Lower lobe of right lung (tissue), 2 donors: ENCODE measurements around the gene CBFA2T3. TPM values are rescaled to one million over a fixed set of nuclear protein-coding genes. Genes with fewer than 3 reads are reported as not detected.
A peak's percentile ranks its signal among the peaks of the same experiment; 100 is the strongest.

Experiments used
- ATAC-seq, 2 donors: fragments of 200-7000 bp; cut with Tn5 transposase; one replicate each; pipeline ENCODE4 v1.9.1; 2020 to 2022; ENCODE audit warnings: mild to moderate bottlenecking in 2 of 2, moderate library complexity in 2 of 2
- DNase-seq: peaks from one replicate; pipeline ENCODE4 v3.0.0-alpha.2; 2020
- H3K27ac ChIP-seq: fragments of 200-600 bp; one replicate; pipeline ENCODE4 v1.8.0; 2022
- H3K27me3 ChIP-seq: fragments of 200-600 bp; one replicate; pipeline ENCODE4 v1.8.0; 2022; ENCODE audit warnings: low read depth
- H3K36me3 ChIP-seq: fragments of 200-600 bp; one replicate; pipeline ENCODE4 v1.8.0; 2022; ENCODE audit warnings: mild to moderate bottlenecking
- H3K4me1 ChIP-seq: fragments of 200-600 bp; one replicate; pipeline ENCODE4 v1.8.0; 2022
- H3K4me3 ChIP-seq: fragments of 200-600 bp; one replicate; pipeline ENCODE4 v1.8.0; 2022; ENCODE audit warnings: mild to moderate bottlenecking
- H3K9me3 ChIP-seq: fragments of 200-600 bp; one replicate; pipeline ENCODE4 v1.8.0; 2022
- CTCF ChIP-seq: fragments of 200-600 bp; IDR thresholded peaks from one replicate; pipeline ENCODE4 v1.8.0; 2022; ENCODE audit warnings: antibody characterized with exemption, mild to moderate bottlenecking
- intact Hi-C: fragments of 100-400 bp; cut with DNase I; formaldehyde crosslinking; loops from one replicate; pipeline ENCODE4 v1.11.0; 2022
- total RNA-seq: library from RNA; stranded (reverse); fragmentation: NEBNext Ultra II Directional; extraction: Animal tissue kit (Norgen Biotek cat#: 25700); gene quantifications from one replicate; pipeline ENCODE4 v1.2.1, GENCODE V29; 2021
- donor health status: DM: no; HTN: yes; CAD: no; lungs with severe emphysema.

Gene CBFA2T3
- total RNA-seq, 1 donor from 2014 or later, result 14.3 TPM

GRCh38 chr16:88888461-88889387, 88.3 kb downstream of the CBFA2T3 start:
- Histone ChIP-seq H3K27ac (peak overlapping the region; percentile 68), H3K4me3 (no peak overlapping the region), H3K27me3 (no peaks in the 10 kb centered on the region), H3K36me3 (peaks cover 42% of the 10 kb centered on the region), H3K4me1 (peaks cover 8% of the 10 kb centered on the region), H3K9me3 (no peaks in the 10 kb centered on the region)
- intact Hi-C loops, result no loop called here
- no peak for TF ChIP-seq CTCF
- DNase-seq (no peak), ATAC-seq (no peak)

GRCh38 chr16:88888057-88888456, 89.0 kb downstream of the CBFA2T3 start:
- no peak for ATAC-seq
- peak overlapping the region; percentile 68 for H3K27ac ChIP-seq
- no peak overlapping the region for H3K4me3 ChIP-seq
- H3K27me3 ChIP-seq, result no peaks in the 10 kb centered on the region
- no peak for DNase-seq
- H3K4me1 ChIP-seq, result peaks cover 8% of the 10 kb centered on the region
- TF ChIP-seq CTCF, result no peak
- intact Hi-C loops, result no loop called here
- H3K9me3 ChIP-seq, result no peaks in the 10 kb centered on the region
- H3K36me3 ChIP-seq, result peaks cover 45% of the 10 kb centered on the region

- ATAC-seq (peak; percentile 50 to 73), DNase-seq (peak; percentile 69)
- Histone ChIP-seq H3K27ac (peak overlapping the region; percentile 34), H3K4me3 (no peak overlapping the region), H3K4me1 (peaks cover 8% of the 10 kb centered on the region), H3K27me3 (no peaks in the 10 kb centered on the region), H3K9me3 (no peaks in the 10 kb centered on the region), H3K36me3 (peaks cover 37% of the 10 kb centered on the region)
- intact Hi-C loops, result no loop called here
- no peak for TF ChIP-seq CTCF
Observed at GRCh38 chr16:88886845-88887521, 90.0 kb downstream of the CBFA2T3 start.

- peak overlapping the region; percentile 34 for H3K27ac ChIP-seq
- no peaks in the 10 kb centered on the region for H3K27me3 ChIP-seq
- DNase-seq (no peak), ATAC-seq (peak; percentile 7 to 23)
- peaks cover 8% of the 10 kb centered on the region for H3K4me1 ChIP-seq
- no peak overlapping the region for H3K4me3 ChIP-seq
- no peaks in the 10 kb centered on the region for H3K9me3 ChIP-seq
- no peak for TF ChIP-seq CTCF
- H3K36me3 ChIP-seq, result peaks cover 31% of the 10 kb centered on the region
- intact Hi-C loops, result no loop called here
Observed at GRCh38 chr16:88886420-88886844, 90.6 kb downstream of the CBFA2T3 start.

- DNase-seq, result no peak
- no peak for TF ChIP-seq CTCF
- H3K4me3 ChIP-seq, result no peak overlapping the region
- no peak overlapping the region for H3K27ac ChIP-seq
- ATAC-seq, result no peak
- no peaks in the 10 kb centered on the region for H3K27me3 ChIP-seq
- peaks cover 8% of the 10 kb centered on the region for H3K4me1 ChIP-seq
- H3K36me3 ChIP-seq, result peaks cover 31% of the 10 kb centered on the region
- intact Hi-C loops, result no loop called here
- no peaks in the 10 kb centered on the region for H3K9me3 ChIP-seq
Observed at GRCh38 chr16:88885693-88886280, 91.2 kb downstream of the CBFA2T3 start.
